Endothelial cell of umbilical vein (primary cell): ENCODE data around the gene NUDT9. TPM values are rescaled to one million over a fixed set of nuclear protein-coding genes. Genes with fewer than 3 reads are reported as not detected.

Experiments used
- BruUV-seq: library from RNA; stranded (reverse); fragments of 400-500 nt; replicated peaks from 2 replicates; lab custom pipeline; 2021; lab: Mats Ljungman, UMichigan
- CTCF ChIA-PET: fragments of 300-600, 350-600 bp; sonication (Branson Sonifier 250); formaldehyde crosslinking; loops from one replicate; lab custom pipeline; 2021; ENCODE audit warnings: antibody characterized with exemption, inconsistent platforms; lab: Charles Lee
- POLR2A ChIA-PET: fragments of 300-600, 350-600 bp; sonication (Branson Sonifier 250); formaldehyde crosslinking; loops from one replicate; lab custom pipeline; 2021; ENCODE audit warnings: antibody characterized with exemption, inconsistent platforms; lab: Charles Lee
- DNase-seq: peaks from one replicate; pipeline ENCODE4 v3.0.0-alpha.2; 2011; ENCODE audit warnings: low read depth, low spot score
- FAIRE-seq: peaks from 2 replicates; lab custom pipeline; 2011; peaks lifted over from hg19 to GRCh38; lab: Jason Lieb, UNC
- H2AFZ ChIP-seq: 2 replicates; pipeline ENCODE4 v1.6.0; 2012; ENCODE audit warnings: low read depth, low read length, control low read depth, inconsistent platforms
- H3K27ac ChIP-seq: 2 replicates; pipeline ENCODE4 v1.5.1; 2011; ENCODE audit warnings: low read depth, mild to moderate bottlenecking, control low read depth, low read length, moderate library complexity; ENCODE audit not compliant: insufficient read depth
- H3K27me3 ChIP-seq, 2 experiments: 2 replicates each; pipeline versions ENCODE4 v1.6.0 to v1.6.1; 2011; ENCODE audit warnings: low read length in 2 of 2, mixed read lengths in 1 of 2; ENCODE audit not compliant: control insufficient read depth in 2 of 2, insufficient read depth in 2 of 2
- H3K36me3 ChIP-seq, 2 experiments: 2 replicates in 1 of 2; 3 replicates in 1 of 2; pipeline ENCODE4 v1.5.1; 2011; ENCODE audit warnings: low read length in 2 of 2, mild to moderate bottlenecking in 1 of 2, moderate library complexity in 1 of 2; ENCODE audit not compliant: control insufficient read depth in 2 of 2, insufficient read depth in 2 of 2; ENCODE audit errors: extremely low read depth in 1 of 2
- H3K4me1 ChIP-seq: 3 replicates; pipeline ENCODE4 v1.5.1; 2011; ENCODE audit warnings: mild to moderate bottlenecking, low read length; ENCODE audit not compliant: control insufficient read depth, insufficient read depth; ENCODE audit errors: extremely low read depth
- H3K4me2 ChIP-seq: 2 replicates; pipeline ENCODE4 v1.6.1; 2011; ENCODE audit warnings: low read length, control low read depth, mixed read lengths; ENCODE audit not compliant: insufficient read depth
- H3K4me3 ChIP-seq, 3 experiments: fragments of 200-600 bp in 1 of 3; sonication (generic), shearing (Covaris generic) in 1 of 3; replicated peaks in 1 of 3; 2 replicates each; pipeline ENCODE4 v1.5.1; 2011 to 2016; ENCODE audit warnings: control low read depth in 3 of 3, low read length in 3 of 3, mild to moderate bottlenecking in 2 of 3, inconsistent platforms in 1 of 3, low read depth in 1 of 3, moderate library complexity in 1 of 3; ENCODE audit not compliant: insufficient read depth in 1 of 3
- H3K79me2 ChIP-seq: 2 replicates; pipeline ENCODE4 v1.6.0; 2012; ENCODE audit warnings: low read length, inconsistent platforms; ENCODE audit not compliant: control insufficient read depth, insufficient read depth
- H3K9ac ChIP-seq: replicated peaks from 2 replicates; pipeline ENCODE3; 2011; ENCODE audit warnings: low read length, control low read depth; ENCODE audit not compliant: insufficient read depth; ENCODE audit errors: extremely low read depth
- H3K9me1 ChIP-seq: replicated peaks from 3 replicates; pipeline ENCODE4 v1.6.0; 2011; ENCODE audit warnings: mild to moderate bottlenecking, low read length; ENCODE audit not compliant: control insufficient read depth, insufficient read depth; ENCODE audit errors: extremely low read depth
- H3K9me3 ChIP-seq: replicated peaks from 2 replicates; pipeline ENCODE4 v1.5.1; 2012; ENCODE audit warnings: low read length, inconsistent platforms; ENCODE audit not compliant: control insufficient read depth, insufficient read depth
- H4K20me1 ChIP-seq: replicated peaks from 2 replicates; pipeline ENCODE3; 2011; ENCODE audit warnings: mild to moderate bottlenecking, low read length; ENCODE audit not compliant: control insufficient read depth, insufficient read depth; ENCODE audit errors: extremely low read depth
- CTCF ChIP-seq, 2 donors: IDR thresholded peaks; 1 replicate in 1 of 2; 2 replicates in 1 of 2; pipeline ENCODE4 v1.5.1; 2011; ENCODE audit warnings: low read length in 2 of 2, mild to moderate bottlenecking in 2 of 2, moderate library complexity in 2 of 2, control low read depth in 1 of 2, inconsistent platforms in 1 of 2, low read depth in 1 of 2; ENCODE audit not compliant: insufficient read depth in 1 of 2; ENCODE audit errors: extremely low read depth in 1 of 2
- EZH2 ChIP-seq: IDR thresholded peaks from 2 replicates; pipeline ENCODE4 v1.6.1; 2012; ENCODE audit warnings: borderline replicate concordance, low read depth, mild to moderate bottlenecking, moderate library complexity, low read length, inconsistent platforms; ENCODE audit not compliant: severe bottlenecking
- FOS ChIP-seq: IDR thresholded peaks from 2 replicates; pipeline ENCODE4 v1.6.1; 2011; ENCODE audit warnings: mild to moderate bottlenecking, low read length, moderate library complexity, borderline replicate concordance; ENCODE audit not compliant: insufficient read depth
- GATA2 ChIP-seq: IDR thresholded peaks from 2 replicates; pipeline ENCODE4 v1.7.0; 2011; ENCODE audit warnings: low read depth, mild to moderate bottlenecking, moderate library complexity, mixed read lengths, low read length; ENCODE audit not compliant: insufficient read length, insufficient read depth
- JUN ChIP-seq: IDR thresholded peaks from 2 replicates; pipeline ENCODE4 v1.6.1; 2011; ENCODE audit warnings: borderline replicate concordance, low read depth; ENCODE audit not compliant: insufficient read length, insufficient read depth
- MYC ChIP-seq: IDR thresholded peaks from one replicate; pipeline ENCODE4 v1.6.1; 2011; ENCODE audit warnings: mild to moderate bottlenecking, low read depth, low read length
- POLR2A ChIP-seq: IDR thresholded peaks from 2 replicates; pipeline ENCODE4 v1.6.1; 2012; ENCODE audit warnings: low read depth, mild to moderate bottlenecking, control low read depth, low read length
- POLR2AphosphoS5 ChIP-seq: IDR thresholded peaks from 2 replicates; pipeline ENCODE4 v1.6.1; 2012; ENCODE audit warnings: low read depth, mild to moderate bottlenecking, control low read depth, low read length, moderate library complexity; ENCODE audit not compliant: insufficient read depth
- dilution Hi-C: fragments of 300-500 bp; cut with MboI; formaldehyde crosslinking; loops from one replicate; pipeline ENCODE4 v1.15.0; 2019; ENCODE audit warnings: low sequenced_read_pairs; ENCODE audit not compliant: extremely low pct_ligation_motif_present
- intact Hi-C: fragments of 100-400 bp; cut with micrococcal nuclease; formaldehyde crosslinking; loops from one replicate; pipeline ENCODE4 v1.10.0; 2022
- polyA plus RNA-seq, 4 experiments: library from polyadenylated mRNA; depleted of rRNA in 3 of 4; stranded (reverse) in 3 of 4; unstranded in 1 of 4; fragments of >200 nt; gene quantifications; 2 replicates each; pipeline versions ENCODE4 v1.2.1 to v1.2.3, GENCODE V29; 2011 to 2012; ENCODE audit warnings: missing spikeins in 1 of 4
- total RNA-seq: library from RNA; stranded (reverse); gene quantifications from 2 replicates; pipeline ENCODE4 v1.2.3, GENCODE V29; 2021
- TF ChIP-seq, protein P1 (sequence below): IDR thresholded peaks from 2 replicates; pipeline ENCODE4 v1.6.1; 2011; ENCODE audit not compliant: insufficient read depth, insufficient read length

The NUDT9 gene
- total and polyA plus RNA-seq, 2 donors (not counting 3 experiments of a cell fraction or from before 2014, with no cell fraction given) = 15.3 to 25.0 TPM

- intact Hi-C loops = loop anchor here (10.0 kb wide), 1 partner anchor 831 kb away; the partner anchor contains the start of gene PTPN13
- Histone ChIP-seq H3K27me3 (no peaks in the 10 kb centered on the region), H2AFZ (no peak overlapping the region), H3K36me3 (no peaks in the 10 kb centered on the region), H3K4me3 (no peak overlapping the region), H4K20me1 (no peaks in the 10 kb centered on the region), H3K79me2 (peaks cover 47% of the 10 kb centered on the region), H3K4me2 (no peak overlapping the region), H3K4me1 (peaks cover 6% of the 10 kb centered on the region), H3K9me1 (no peaks in the 10 kb centered on the region), H3K9me3 (no peaks in the 10 kb centered on the region), H3K9ac (no peak overlapping the region), H3K27ac (no peak overlapping the region)
- POLR2A ChIA-PET = interaction anchor here (1.6 kb wide), 1 partner anchor 35 kb away, joined by 3 read pairs; the partner anchor contains the start of gene HSD17B11
- FAIRE-seq (no peak), DNase-seq (no peak)
- TF ChIP-seq POLR2AphosphoS5 (no peak), EZH2 (no peak), POLR2A (no peak), JUN (no peak), GATA2 (no peak), MYC (no peak), FOS (no peak), CTCF (IDR thresholded peaks at IDR 0.05; ENCODE audit: extremely low read depth in 1 of 2, insufficient read depth in 1 of 2, low read depth in 1 of 2, low read length in 2 of 2) (no peak)
- TF ChIP-seq, protein P1, sequence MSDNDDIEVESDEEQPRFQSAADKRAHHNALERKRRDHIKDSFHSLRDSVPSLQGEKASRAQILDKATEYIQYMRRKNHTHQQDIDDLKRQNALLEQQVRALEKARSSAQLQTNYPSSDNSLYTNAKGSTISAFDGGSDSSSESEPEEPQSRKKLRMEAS = no peak
- no TSS peak for BruUV-seq
- dilution Hi-C loops = no loop called here
- CTCF ChIA-PET = interaction anchor here (1.1 kb wide), 1 partner anchor 50 kb away, joined by 6 read pairs; no protein-coding TSS in a partner anchor
Measured at GRCh38 chr4:87425711-87426110, 3.3 kb downstream of the NUDT9 start.
